NCI-H1694 treated with DMSO at 0.1 percent for 48 hours (cell line): ENCODE measurements around the gene FLYWCH1.
"Not testable (repeated sequence)": the region's sequence is repeated elsewhere in the genome, so short reads cannot be mapped to it uniquely, and the experiment has no call there.

Source experiments
- DNase-seq: peaks from one replicate; lab custom pipeline; 2025; lab: John Stamatoyannopoulos, UW

Gene FLYWCH1

DNA sequence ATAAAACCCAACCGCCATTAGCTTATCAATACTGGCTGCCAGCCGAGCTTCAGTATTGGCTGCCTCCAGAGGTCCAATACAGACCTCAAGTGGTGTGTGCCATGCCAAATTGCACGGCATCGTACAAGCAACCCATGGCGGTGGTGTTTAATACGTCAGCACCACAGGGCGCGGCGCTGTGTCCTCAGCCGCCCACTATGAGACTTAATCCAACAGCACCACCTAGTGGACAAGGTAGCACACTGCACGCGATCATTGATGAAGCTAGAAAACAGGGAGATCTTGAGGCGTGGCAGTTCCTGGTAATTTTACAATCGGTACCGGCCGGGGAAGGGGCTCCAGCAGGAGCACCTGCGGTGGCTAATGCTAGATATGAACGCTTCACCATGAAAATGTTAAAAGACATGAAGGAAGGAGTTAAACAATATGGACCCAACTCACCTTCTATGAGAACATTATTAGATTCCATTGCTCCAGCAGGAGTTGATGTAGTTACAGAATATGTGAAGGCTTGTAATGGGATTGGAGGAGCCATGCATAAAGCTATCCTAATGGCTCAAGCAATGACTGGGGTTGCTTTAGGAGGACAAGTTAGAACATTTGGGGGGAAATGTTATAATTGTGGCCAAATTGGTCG lies 15.4 kb downstream of the FLYWCH1 start:
- DNase-seq = peak; percentile 70

DNA sequence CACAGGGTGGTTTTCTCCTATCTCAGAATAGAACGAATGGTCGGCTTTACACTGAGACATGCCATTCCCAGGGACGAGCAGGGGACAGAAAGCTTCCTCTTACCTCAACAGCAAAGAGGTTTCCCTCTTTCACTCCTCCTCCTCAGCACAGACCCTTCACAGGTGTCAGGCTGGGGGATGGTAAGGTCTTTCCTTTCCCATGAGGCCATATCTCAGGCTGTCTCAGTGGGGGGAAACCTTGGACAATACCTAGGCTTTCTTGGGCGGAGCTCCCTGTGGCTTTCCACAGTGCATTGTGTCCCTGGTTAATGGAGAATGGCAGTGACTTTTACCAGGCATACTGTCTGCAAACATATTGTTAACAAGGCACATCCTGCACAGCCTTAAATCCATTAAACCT lies 16.4 kb downstream of the FLYWCH1 start:
- not testable (repeated sequence) for DNase-seq

DNA sequence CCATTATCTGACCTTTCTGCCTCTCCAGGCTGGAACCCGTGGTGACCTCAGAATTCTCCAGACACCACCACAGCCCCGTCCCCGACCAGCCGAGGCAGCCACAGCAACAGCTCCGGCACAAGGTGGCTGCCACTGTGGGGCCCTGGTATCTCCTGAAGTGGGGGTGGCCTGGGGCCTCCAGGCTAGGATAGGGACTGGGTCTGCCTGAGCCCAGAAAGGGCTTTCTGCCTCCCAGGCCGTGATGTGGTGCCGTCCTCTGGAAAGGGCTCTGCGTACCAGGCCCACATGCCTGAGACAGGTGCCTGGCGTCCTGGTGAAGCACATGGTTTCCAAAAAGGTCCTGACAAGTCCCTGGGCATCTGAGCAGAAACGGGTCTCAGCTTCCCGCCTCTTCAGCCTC lies 17.1 kb downstream of the FLYWCH1 start:
- DNase-seq = no peak

DNA sequence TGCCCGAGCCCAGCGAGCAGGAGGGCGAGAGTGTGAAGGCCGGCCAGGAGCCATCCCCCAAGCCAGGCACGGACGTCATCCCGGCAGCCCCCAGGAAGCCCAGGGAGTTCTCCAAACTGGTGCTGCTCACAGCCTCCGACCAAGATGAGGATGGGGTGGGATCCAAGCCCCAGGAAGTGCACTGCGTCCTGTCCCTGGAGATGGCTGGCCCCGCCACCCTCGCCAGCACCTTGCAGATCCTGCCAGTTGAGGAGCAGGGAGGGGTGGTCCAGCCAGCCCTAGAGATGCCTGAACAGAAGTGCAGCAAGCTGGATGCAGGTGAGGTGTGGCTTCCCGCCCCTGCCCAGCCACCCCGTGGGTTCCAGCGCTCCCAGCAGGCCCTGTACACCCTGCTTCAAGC lies 18.0 kb downstream of the FLYWCH1 start:
- DNase-seq = no peak

DNA sequence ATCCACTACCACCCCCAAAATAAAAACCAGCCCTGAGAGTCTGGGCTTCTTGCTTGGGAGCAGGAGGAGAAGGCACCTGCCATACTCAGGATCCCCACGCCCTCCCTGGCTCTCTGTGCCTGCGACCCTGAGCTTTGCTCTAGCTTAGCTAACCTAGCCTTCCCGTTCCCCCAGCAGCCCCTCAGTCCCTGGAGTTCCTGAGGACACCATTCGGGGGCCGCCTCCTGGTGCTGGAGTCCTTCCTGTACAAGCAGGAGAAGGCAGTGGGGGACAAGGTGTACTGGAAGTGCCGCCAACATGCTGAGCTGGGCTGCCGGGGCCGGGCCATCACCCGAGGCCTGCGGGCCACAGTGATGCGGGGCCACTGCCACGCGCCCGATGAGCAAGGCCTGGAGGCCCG lies 18.5 kb downstream of the FLYWCH1 start:
- DNase-seq = no peak

DNA sequence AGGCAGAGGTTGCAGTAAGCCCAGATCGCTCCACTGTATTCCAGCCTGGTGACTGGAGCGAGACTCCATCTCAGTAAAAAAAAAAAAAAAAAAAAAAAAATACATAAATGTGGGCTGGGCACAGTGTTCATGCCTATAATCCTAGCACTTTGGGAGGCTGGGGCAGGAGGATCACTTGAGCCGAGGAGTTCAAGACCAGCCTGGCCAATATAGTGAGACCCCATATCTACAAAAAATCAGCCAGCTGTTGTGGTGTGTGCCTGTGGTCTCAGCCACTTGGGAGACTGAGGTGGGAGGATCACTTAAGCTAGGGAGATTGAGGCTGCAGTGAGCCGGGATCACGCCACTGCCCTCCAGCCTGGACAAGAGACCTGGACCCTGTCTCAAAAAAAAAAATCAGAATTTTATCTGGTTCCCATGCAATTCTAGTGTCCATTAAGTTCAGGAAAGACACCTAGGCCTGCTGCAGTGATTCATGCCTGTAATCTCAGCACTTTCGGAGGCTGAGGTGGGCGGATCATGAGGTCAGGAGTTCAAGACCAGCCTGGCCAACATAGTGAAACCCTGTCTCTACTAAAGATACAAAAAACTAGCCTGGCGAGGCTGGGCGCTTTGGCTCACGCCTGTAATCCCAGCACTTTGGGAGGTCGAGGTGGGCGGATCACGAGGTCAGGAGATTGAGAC lies 19.6 kb downstream of the FLYWCH1 start:
- DNase-seq = not testable (repeated sequence)

DNA sequence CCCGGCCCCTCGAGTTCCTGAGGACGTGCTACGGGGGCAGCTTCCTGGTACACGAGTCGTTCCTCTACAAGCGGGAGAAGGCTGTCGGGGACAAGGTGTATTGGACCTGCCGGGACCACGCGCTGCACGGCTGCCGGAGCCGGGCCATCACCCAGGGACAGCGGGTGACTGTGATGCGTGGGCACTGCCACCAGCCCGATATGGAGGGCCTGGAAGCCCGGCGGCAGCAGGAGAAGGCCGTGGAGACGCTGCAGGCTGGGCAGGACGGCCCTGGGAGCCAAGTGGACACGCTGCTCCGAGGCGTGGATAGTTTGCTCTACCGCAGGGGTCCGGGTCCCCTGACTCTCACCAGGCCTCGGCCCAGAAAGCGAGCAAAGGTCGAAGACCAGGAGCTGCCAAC lies 21.4 kb downstream of the FLYWCH1 start:
- no peak for DNase-seq

DNA sequence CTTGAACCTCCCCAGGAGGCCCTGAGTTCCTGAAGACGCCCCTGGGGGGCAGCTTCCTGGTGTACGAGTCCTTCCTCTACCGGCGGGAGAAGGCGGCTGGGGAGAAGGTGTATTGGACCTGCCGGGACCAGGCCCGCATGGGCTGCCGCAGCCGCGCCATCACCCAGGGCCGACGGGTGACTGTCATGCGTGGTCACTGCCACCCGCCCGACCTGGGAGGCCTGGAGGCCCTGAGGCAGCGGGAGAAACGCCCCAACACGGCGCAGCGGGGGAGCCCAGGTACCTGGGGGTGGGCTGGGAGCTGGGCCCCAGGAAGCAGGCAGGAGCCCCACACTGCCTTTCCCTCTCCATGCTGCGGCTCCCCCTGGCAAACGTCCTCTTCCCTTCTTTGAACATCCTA lies 22.0 kb downstream of the FLYWCH1 start:
- DNase-seq = no peak

DNA sequence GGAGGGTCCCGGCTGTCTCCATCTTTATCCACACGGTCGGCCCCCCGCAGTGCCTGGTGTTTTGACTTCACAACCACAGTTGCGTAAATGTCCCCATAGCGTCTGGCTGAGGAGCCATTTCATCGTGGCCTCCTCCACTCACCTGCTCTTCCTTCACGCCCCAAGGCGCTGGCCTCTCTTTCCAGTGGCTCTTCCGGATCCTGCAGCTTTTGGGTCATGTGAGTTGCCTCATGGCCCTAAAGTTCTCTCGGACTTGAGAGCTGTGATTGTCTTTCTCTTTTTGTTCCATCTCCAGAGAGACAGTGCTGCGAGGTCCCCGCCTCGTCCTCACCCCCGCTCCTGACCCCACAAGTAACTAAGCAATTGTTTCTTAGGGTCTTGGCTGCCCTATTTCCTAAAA lies 22.7 kb downstream of the FLYWCH1 start:
- DNase-seq = no peak

DNA sequence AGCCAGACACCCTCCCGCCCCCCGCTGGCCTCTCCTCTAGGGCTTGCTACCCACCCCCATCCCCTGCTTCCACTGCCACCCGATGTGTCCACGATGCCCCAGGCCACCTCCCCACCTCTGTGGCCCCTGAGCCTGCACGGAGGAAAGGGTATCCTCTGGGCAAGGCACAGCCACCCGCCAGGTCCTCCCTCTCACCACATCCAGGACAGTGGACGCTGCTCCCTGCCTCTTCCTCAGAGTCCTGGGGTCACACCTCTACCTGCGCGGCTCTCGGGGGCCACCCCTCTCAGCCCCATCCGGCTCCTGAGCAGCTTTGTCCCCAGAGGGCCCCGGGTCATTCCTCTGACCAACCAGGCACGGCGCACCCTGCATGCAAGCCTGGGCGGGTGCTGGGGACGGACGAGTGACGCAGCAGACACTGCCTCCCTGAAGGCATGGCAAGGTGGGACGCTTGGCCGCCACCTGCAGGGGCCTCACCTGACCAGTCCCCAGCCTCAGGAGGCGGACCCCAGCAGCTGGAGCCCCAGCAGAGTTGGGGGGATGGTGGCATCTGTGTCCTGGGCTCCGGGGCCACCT lies 24.8 kb downstream of the FLYWCH1 start:
- DNase-seq = no peak

DNA sequence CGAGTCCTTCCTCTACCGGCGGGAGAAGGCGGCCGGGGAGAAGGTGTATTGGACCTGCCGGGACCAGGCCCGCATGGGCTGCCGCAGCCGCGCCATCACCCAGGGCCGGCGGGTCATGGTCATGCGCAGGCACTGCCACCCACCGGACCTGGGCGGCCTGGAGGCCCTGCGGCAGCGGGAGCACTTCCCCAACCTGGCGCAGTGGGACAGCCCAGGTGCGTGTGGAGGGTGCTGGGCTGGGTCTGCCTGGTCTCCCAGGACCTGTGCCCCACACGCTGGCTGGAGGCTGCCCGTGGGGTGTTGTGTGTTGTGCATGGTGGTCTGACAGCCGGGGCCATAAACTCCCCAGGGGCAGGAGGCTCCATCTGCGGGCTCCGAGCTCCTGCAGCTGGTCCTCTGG lies 25.4 kb downstream of the FLYWCH1 start:
- DNase-seq = no peak

DNA sequence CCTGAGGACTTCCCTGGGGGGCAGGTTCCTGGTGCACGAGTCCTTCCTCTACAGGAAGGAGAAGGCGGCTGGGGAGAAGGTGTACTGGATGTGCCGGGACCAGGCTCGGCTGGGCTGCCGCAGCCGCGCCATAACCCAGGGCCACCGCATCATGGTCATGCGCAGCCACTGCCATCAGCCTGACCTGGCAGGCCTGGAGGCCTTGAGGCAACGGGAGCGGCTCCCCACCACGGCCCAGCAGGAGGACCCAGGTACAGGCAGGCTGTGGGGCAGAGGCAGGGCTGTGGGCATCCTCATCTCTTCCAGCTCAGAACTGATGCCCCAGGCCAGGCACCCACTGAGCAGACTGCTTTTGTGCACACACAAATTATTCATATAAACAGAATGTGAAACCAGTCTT lies 26.5 kb downstream of the FLYWCH1 start:
- DNase-seq = no peak

DNA sequence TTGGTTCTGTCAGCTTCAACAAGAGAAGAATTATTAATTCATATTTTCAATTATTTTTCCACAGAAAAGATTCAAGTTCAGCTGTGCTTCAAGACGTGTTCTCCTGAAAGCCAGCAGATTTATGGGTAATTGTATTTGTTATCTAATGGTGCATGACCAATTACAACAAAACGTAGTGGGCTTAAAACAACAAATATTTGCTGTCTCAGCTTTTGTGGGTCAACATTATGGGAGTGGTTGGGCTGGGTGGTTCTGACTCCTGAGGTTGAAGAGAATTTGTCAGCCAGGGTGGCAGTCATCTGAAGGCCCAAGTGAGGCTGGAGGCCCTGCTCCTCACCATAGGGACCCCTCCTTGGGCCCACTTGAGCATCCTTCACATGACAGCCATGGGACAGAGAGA lies 28.2 kb downstream of the FLYWCH1 start:
- no peak for DNase-seq

DNA sequence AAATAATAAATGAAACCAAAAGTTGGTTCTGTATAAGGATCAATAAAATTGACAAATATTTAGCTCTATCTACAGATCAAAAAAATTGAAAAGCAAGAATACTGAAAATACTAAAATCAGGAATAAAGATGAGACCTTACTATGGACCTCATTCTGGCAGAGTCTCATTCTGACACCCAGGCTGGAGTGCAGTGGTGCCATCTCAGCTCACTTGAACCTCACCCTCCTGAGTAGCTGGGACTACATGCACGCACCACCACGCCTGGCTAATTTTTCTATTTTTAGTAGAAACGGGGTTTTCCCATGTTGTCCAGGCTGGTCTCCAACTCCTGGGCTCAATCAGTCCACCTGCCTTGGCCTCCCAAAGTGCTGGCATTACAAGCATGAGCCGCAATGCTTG lies 30.3 kb downstream of the FLYWCH1 start:
- DNase-seq = no peak

DNA sequence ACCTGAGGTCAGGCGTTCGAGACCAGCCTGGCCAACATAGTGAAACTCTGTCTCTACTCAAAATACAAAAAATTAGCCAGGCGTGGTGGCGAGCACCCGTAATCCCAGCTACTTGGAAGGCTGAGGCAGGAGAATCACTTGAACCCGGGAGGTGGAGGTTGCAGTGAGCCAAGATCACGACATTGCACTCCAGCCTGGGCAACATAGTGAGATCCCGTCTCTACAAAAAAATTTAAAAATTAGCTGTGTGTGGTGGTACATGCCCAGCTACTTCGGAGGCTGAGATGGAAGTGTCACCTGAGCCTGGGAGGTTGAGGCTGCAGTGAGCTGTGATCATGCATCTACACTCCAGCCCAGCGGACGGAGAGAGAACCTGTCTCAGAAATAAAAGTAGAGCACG lies 32.0 kb downstream of the FLYWCH1 start:
- not testable (repeated sequence) for DNase-seq

DNA sequence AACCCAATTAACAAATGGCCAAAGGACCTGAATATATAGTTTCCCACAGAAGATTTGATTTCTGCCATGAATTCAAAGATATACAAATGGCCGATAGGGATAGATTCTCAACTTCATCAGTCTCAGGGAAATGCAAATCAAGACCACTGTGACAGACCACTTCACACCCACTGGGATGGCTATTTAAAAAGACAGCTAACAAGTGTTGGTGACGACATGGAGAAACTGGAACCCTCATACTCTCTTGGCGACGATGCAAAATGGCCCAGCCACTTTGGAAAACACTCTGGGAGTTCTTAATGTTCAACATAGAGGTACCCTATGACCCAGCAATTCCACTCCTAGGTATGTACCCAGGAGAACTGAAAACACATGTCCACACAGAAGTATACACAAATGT lies 34.9 kb downstream of the FLYWCH1 start:
- no peak for DNase-seq

DNA sequence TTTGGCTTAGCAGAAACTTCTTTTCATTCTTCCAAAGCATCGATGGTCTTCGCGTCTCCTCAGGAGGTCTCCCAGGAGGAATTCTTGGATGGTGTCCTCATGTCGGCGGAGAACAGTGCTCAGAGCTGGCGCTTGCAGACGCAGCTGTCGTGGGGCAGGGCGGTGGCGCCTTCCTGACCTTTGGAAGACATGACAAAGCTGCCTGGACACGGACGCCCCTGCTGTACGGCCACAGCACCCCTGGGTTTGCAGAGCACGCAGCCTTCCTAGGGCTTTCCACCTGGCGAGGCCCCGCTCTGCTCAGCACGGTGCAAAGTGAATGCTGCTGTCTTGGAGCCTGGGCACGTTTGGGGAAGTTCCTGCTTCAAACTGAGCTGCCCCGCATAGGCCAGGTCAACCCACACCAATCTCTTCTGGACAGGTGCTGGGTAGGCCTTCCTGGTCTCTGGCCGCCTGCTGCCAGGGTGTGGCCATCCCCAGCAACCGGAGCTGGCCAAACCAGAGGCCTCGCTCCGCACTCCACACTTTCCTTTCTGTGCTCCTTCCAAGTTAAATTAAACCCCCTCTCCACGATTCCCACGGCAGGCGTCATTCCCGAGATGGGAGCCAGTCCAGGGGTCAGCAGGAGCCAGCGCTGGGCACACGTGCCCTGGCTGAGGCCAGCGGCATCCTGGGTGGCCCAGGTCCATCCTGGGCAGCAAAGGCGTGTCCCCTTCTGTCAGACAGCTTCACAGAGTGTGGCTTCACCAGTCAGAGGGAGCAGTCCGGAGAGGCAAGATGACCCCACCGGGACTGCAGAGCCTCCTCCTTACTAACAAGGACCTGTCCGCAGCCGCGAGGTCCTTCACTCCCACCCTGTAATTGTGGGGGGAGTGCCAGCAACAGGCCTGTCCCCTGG lies 37.3 kb downstream of the FLYWCH1 start:
- DNase-seq = no peak

DNA sequence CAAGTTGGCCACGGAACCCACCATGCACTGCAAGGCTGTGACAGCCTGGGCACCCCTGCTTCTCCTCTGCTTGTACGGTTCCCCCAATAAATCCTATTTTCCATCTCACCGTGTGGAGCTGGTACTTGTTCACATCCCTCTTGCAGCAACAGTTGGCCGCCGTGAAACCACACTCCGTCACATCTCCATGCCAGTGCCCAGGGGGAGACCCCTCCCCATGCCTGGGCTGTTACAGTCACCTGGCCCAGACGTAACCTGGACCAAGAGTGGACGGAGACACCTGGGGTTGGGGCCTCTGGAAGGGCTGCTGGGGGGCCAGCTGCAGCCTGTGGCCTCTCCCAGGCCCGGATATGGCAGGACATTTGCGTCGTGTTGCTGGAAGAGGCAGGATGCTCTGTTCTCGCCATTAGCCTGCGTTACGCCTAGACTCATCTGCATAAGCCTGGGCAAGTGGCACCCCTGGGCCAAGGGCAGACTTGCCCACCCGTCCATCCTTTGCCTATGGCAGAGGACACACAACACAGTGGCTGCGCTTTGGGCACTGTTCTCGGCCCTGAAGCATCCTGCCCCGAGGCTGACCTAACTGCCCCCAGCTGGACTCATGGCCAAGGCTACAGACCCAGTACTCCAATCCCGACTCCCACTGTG lies 38.1 kb downstream of the FLYWCH1 start:
- DNase-seq = no peak

DNA sequence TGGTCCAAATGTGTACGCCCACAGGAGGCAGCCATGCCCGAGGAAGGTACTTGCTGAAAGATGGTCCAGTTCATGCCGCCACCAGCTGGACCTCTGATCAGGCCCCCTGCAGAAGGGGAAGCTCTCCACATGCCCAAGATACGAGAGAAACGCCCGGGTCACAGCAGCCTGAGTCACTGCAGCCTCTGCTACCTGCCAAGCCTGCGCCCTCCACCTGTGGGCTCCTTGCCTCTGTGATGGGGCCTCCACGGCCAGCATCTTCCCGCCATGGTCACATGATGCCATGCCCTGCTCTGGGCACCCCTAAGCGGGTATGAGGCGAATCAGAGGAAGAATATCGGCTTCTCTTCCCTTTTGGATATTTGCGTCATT lies 38.6 kb downstream of the FLYWCH1 start:
- no peak for DNase-seq

DNA sequence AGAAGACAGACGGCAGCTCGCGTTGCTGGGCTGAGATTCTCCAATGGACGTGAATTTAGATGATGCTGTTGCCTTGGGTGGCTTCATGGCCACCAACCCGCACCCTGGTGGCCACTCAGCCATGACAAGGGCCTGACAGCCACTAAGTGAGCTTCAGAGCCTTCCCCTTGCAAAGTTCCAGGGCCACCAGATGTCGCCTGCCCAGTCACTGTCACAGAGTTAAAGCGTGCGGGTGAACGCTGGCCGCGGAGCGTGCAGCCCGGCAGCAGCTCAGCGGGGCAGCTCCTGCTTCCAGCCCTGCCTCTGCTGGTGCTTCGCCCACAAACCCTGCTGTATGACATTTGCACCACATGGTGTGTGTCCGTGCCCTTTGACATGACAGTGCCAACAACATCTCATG lies 39.0 kb downstream of the FLYWCH1 start:
- DNase-seq = no peak

DNA sequence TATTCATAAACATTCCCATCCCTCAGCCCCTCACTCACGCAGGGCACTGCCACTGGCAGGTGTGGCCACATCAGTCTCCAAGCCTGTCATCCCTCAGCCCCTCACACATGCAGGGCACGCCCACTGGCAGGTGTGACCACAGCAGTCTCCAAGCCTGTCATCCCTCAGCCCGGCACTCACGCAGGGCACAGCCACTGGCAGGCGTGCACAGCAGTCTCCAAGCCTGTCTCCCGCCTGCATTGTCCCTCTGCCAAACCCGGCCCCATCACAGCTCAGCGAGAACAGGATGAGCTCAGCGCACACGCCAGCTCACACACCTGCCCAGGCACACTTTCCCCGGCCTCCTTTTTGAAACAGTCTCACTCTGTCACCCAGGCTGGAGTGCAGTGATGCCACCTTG lies 40.9 kb downstream of the FLYWCH1 start:
- peak; percentile 13 for DNase-seq
